IMR-90 (cell line): ENCODE measurements around the gene ZNF532. TPM values are rescaled to one million over a fixed set of nuclear protein-coding genes. Genes with fewer than 3 reads are reported as not detected.

Source experiments
- ATAC-seq: fragments of 200-7000 bp; cut with Tn5 transposase; 2 replicates; pipeline ENCODE4 v1.9.1; 2020; ENCODE audit warnings: low read depth, mild to moderate bottlenecking, moderate library complexity
- BruUV-seq: library from RNA; stranded (reverse); fragments of 400-500 nt; replicated peaks from 2 replicates; lab custom pipeline; 2021; lab: Mats Ljungman, UMichigan
- CTCF ChIA-PET: fragments of 300-600 bp; formaldehyde crosslinking; extraction: SDS; loops from one replicate; lab custom pipeline; 2021; ENCODE audit warnings: antibody characterized with exemption; lab: Yijun Ruan, JAX
- POLR2A ChIA-PET: fragments of 300-600 bp; sonication (Branson Sonifier 250); formaldehyde crosslinking; loops from one replicate; lab custom pipeline; 2022; ENCODE audit warnings: antibody characterized with exemption; ENCODE audit not compliant: unreplicated experiment; lab: Charles Lee
- DNase-seq: peaks from one replicate; pipeline ENCODE4 v3.0.0; 2013
- H2AFZ ChIP-seq: replicated peaks from 2 replicates; pipeline ENCODE3; 2013; ENCODE audit warnings: low read length, mild to moderate bottlenecking; ENCODE audit not compliant: poor library complexity
- H2AK5ac ChIP-seq: 2 replicates; pipeline ENCODE4 v1.6.1; 2013; ENCODE audit warnings: low read depth, low read length, inconsistent platforms
- H2AK9ac ChIP-seq: replicated peaks from 2 replicates; pipeline ENCODE3; 2013; ENCODE audit warnings: mild to moderate bottlenecking, low read depth, low read length, moderate library complexity; ENCODE audit not compliant: poor library complexity
- H2BK120ac ChIP-seq: 2 replicates; pipeline ENCODE4 v1.6.1; 2013; ENCODE audit warnings: low read depth, low read length, inconsistent platforms
- H2BK15ac ChIP-seq: 3 replicates; pipeline ENCODE4 v1.6.1; 2013; ENCODE audit warnings: low read depth, low read length, inconsistent platforms
- H2BK20ac ChIP-seq: 2 replicates; pipeline ENCODE4 v1.6.1; 2013; ENCODE audit warnings: low read depth, mild to moderate bottlenecking, inconsistent platforms, low read length, moderate library complexity
- H2BK5ac ChIP-seq: 2 replicates; pipeline ENCODE4 v1.6.1; 2013; ENCODE audit warnings: mild to moderate bottlenecking, low read depth, low read length, inconsistent platforms; ENCODE audit not compliant: poor library complexity, severe bottlenecking
- H3K14ac ChIP-seq: replicated peaks from 2 replicates; pipeline ENCODE4 v1.6.1; 2013; ENCODE audit warnings: low read depth, low read length, inconsistent platforms
- H3K18ac ChIP-seq: 2 replicates; pipeline ENCODE4 v1.6.1; 2013; ENCODE audit warnings: low read depth, low read length, control low read depth
- H3K23ac ChIP-seq: 2 replicates; pipeline ENCODE4 v1.6.1; 2013; ENCODE audit warnings: low read depth, low read length, inconsistent platforms
- H3K27ac ChIP-seq: 2 replicates; pipeline ENCODE4 v1.5.1; 2013; ENCODE audit warnings: mild to moderate bottlenecking, control low read depth, low read length; ENCODE audit not compliant: insufficient read depth
- H3K27me3 ChIP-seq: 2 replicates; pipeline ENCODE4 v1.6.1; 2013; ENCODE audit warnings: low read length; ENCODE audit not compliant: control insufficient read depth, insufficient read depth
- H3K36me3 ChIP-seq: 2 replicates; pipeline ENCODE4 v1.6.1; 2013; ENCODE audit warnings: low read length, mixed read lengths; ENCODE audit not compliant: control insufficient read depth, insufficient read depth
- H3K4ac ChIP-seq: 2 replicates; pipeline ENCODE4 v1.6.1; 2013; ENCODE audit warnings: low read depth, low read length, inconsistent platforms
- H3K4me1 ChIP-seq: 2 replicates; pipeline ENCODE4 v1.6.1; 2013; ENCODE audit warnings: low read length, mixed read lengths; ENCODE audit not compliant: control insufficient read depth, insufficient read depth
- H3K4me2 ChIP-seq: 2 replicates; pipeline ENCODE4 v1.6.1; 2013; ENCODE audit warnings: low read depth, mild to moderate bottlenecking, control low read depth, low read length, moderate library complexity
- H3K4me3 ChIP-seq: 2 replicates; pipeline ENCODE4 v1.5.1; 2013; ENCODE audit warnings: low read depth, mild to moderate bottlenecking, control low read depth, low read length, moderate library complexity; ENCODE audit not compliant: insufficient read depth
- H3K56ac ChIP-seq: 2 replicates; pipeline ENCODE4 v1.6.1; 2013; ENCODE audit warnings: low read length, inconsistent platforms; ENCODE audit not compliant: insufficient read depth; ENCODE audit errors: extremely low read depth
- H3K79me1 ChIP-seq, 2 experiments: 2 replicates each; pipeline ENCODE4 v1.6.1; 2013; ENCODE audit warnings: low read length in 2 of 2, inconsistent platforms in 1 of 2, low read depth in 1 of 2
- H3K9ac ChIP-seq: 2 replicates; pipeline ENCODE4 v1.6.1; 2013; ENCODE audit warnings: low read depth, low read length, control low read depth
- H3K9me1 ChIP-seq: 2 replicates; pipeline ENCODE4 v1.6.1; 2013; ENCODE audit warnings: low read length, inconsistent platforms; ENCODE audit not compliant: insufficient read depth
- H3K9me3 ChIP-seq: 2 replicates; pipeline ENCODE4 v1.6.1; 2013; ENCODE audit warnings: low read length; ENCODE audit not compliant: control insufficient read depth, insufficient read depth
- H4K20me1 ChIP-seq: 2 replicates; pipeline ENCODE4 v1.6.1; 2013; ENCODE audit warnings: low read length, inconsistent platforms; ENCODE audit not compliant: insufficient read depth
- H4K5ac ChIP-seq: 2 replicates; pipeline ENCODE4 v1.6.1; 2013; ENCODE audit warnings: mild to moderate bottlenecking, low read depth, low read length, control low read depth
- H4K8ac ChIP-seq, 2 experiments: 2 replicates each; pipeline ENCODE4 v1.6.1; 2013; ENCODE audit warnings: low read depth in 2 of 2, low read length in 2 of 2, control low read depth in 1 of 2, inconsistent platforms in 1 of 2
- H4K91ac ChIP-seq: 2 replicates; pipeline ENCODE4 v1.6.1; 2013; ENCODE audit warnings: low read depth, low read length, inconsistent platforms; ENCODE audit not compliant: insufficient read depth
- BHLHE40 ChIP-seq: fragments of 150-350 bp; IDR thresholded peaks from 2 replicates; pipeline ENCODE4 v1.6.1; 2016; ENCODE audit warnings: mild to moderate bottlenecking, low read depth, low read length
- CEBPB ChIP-seq: IDR thresholded peaks from 2 replicates; pipeline ENCODE4 v1.6.1; 2012; ENCODE audit warnings: low read depth, low read length, improper control_type of control experiment
- CHD1 ChIP-seq: IDR thresholded peaks from 2 replicates; pipeline ENCODE4 v1.6.1; 2012; ENCODE audit warnings: low read depth, low read length, improper control_type of control experiment
- CTCF ChIP-seq: conservative IDR thresholded peaks from 2 replicates; pipeline ENCODE4 v1.5.1; 2012; ENCODE audit warnings: mild to moderate bottlenecking, low read depth, low read length, improper control_type of control experiment
- ELK1 ChIP-seq: fragments of 150-350 bp; IDR thresholded peaks from 2 replicates; pipeline ENCODE4 v1.6.1; 2016; ENCODE audit warnings: low read depth, mild to moderate bottlenecking, low read length, moderate library complexity, borderline replicate concordance
- FOS ChIP-seq: fragments of 150-350 bp; IDR thresholded peaks from 2 replicates; pipeline ENCODE4 v1.6.1; 2016; ENCODE audit warnings: low read depth, low read length
- MAFK ChIP-seq: IDR thresholded peaks from 2 replicates; pipeline ENCODE4 v1.6.1; 2012; ENCODE audit warnings: low read depth, low read length, improper control_type of control experiment
- MAZ ChIP-seq: IDR thresholded peaks from 2 replicates; pipeline ENCODE4 v1.6.1; 2012; ENCODE audit warnings: low read depth, mild to moderate bottlenecking, low read length, improper control_type of control experiment, moderate library complexity, borderline replicate concordance
- NFE2L2 ChIP-seq: fragments of 150-350 bp; IDR thresholded peaks from 2 replicates; pipeline ENCODE4 v1.6.1; 2016; ENCODE audit warnings: low read depth, mild to moderate bottlenecking, low read length
- POLR2A ChIP-seq: IDR thresholded peaks from 2 replicates; pipeline ENCODE4 v1.6.1; 2012; ENCODE audit warnings: mild to moderate bottlenecking, low read depth, low read length
- RAD21 ChIP-seq: IDR thresholded peaks from 2 replicates; pipeline ENCODE4 v1.6.1; 2012; ENCODE audit warnings: low read length, improper control_type of control experiment
- RCOR1 ChIP-seq: IDR thresholded peaks from 2 replicates; pipeline ENCODE4 v1.6.1; 2012; ENCODE audit warnings: mild to moderate bottlenecking, low read length, improper control_type of control experiment; ENCODE audit not compliant: insufficient replicate concordance
- RFX5 ChIP-seq: IDR thresholded peaks from 2 replicates; pipeline ENCODE4 v1.8.0; 2012; ENCODE audit warnings: low read depth, mild to moderate bottlenecking, low read length, moderate library complexity
- SMC3 ChIP-seq: fragments of 150-350 bp; IDR thresholded peaks from 2 replicates; pipeline ENCODE4 v1.6.1; 2016; ENCODE audit warnings: low read depth, mild to moderate bottlenecking, antibody characterized with exemption, low read length, moderate library complexity
- USF2 ChIP-seq: fragments of 150-350 bp; IDR thresholded peaks from 2 replicates; pipeline ENCODE4 v1.6.1; 2017; ENCODE audit warnings: mild to moderate bottlenecking, antibody characterized with exemption, low read length, low read depth
- WGBS, 2 experiments: methylation state at CpG; one replicate each; pipeline versions ENCODE4 v1.1.5 to v1.1.7; 2013; ENCODE audit warnings: missing lambda C conversion rate in 2 of 2; ENCODE audit not compliant: insufficient read length in 1 of 2; ENCODE audit errors: extremely low coverage in 2 of 2; 5-methylcytosine and 5-hydroxymethylcytosine counted together
- dilution Hi-C: fragments of 300-500 bp; cut with HindIII; formaldehyde crosslinking; loops from one replicate; pipeline ENCODE4 v1.14.3; 2018; ENCODE audit warnings: low sequenced_read_pairs; ENCODE audit not compliant: unreplicated experiment
- in situ Hi-C: fragments of 300-500 bp; cut with MboI; formaldehyde crosslinking; loops from 3 replicates; pipeline ENCODE4 v1.14.3; 2019; ENCODE audit warnings: low sequenced_read_pairs, inconsistent platforms, mixed read lengths
- intact Hi-C: fragments of 100-400 bp; cut with micrococcal nuclease; formaldehyde crosslinking; loops from 2 replicates; pipeline ENCODE4 v1.10.0; 2022
- polyA plus RNA-seq, 3 experiments: library from polyadenylated mRNA; depleted of rRNA; stranded (reverse); fragments of >200 nt; gene quantifications; 2 replicates each; pipeline ENCODE4 v1.2.3, GENCODE V29; 2012; ENCODE audit warnings: low replicate concordance in 1 of 3
- total RNA-seq: library from RNA; depleted of rRNA; stranded (reverse); fragments of >200 nt; gene quantifications from 2 replicates; pipeline ENCODE4 v1.2.3, GENCODE V29; 2012

The ZNF532 gene
- total and polyA plus RNA-seq, 2 of the 4 experiments (the other 2 are of a cell fraction), result 29.9 to 45.8 TPM

GRCh38 chr18:58911766-58912165 lies 47.1 kb downstream of the ZNF532 start:
- H2BK5ac ChIP-seq, result peak overlapping the region; percentile 5
- DNase-seq (peak; percentile 34), ATAC-seq (peak; percentile 31; the same call in 1 of the 2 replicates)
- peak overlapping the region; percentile 18; the same call in 1 of the 2 replicates for H3K4ac ChIP-seq
- BruUV-seq, result no TSS peak
- H2AK9ac ChIP-seq, result peak overlapping the region; percentile 20
- H4K20me1 ChIP-seq, result peaks cover 4% of the 10 kb centered on the region; the same call in 1 of the 2 replicates
- peaks cover 4% of the 10 kb centered on the region for H3K36me3 ChIP-seq
- peaks cover 30% of the 10 kb centered on the region for H3K9me1 ChIP-seq
- TF ChIP-seq NFE2L2 (no peak), RCOR1 (no peak), MAZ (no peak), RAD21 (no peak), MAFK (no peak), USF2 (no peak), ELK1 (no peak), BHLHE40 (no peak), CEBPB (no peak), RFX5 (no peak), POLR2A (no peak), FOS (no peak), CHD1 (no peak), SMC3 (no peak), CTCF (no peak)
- H4K5ac ChIP-seq, result no peak overlapping the region; the same call in 1 of the 2 replicates
- WGBS, 2 experiments, result 40% methylated on average over 3 of the region's 8 CpGs; no CpG with 5 or more reads in 1 of the 2 experiments
- intact Hi-C loops, result no loop called here
- CTCF ChIA-PET, result interaction anchor here (0.9 kb wide), 1 partner anchor 16 kb away, joined by 3 read pairs; no protein-coding TSS in a partner anchor
- peaks cover 16% of the 10 kb centered on the region for H3K4me1 ChIP-seq
- POLR2A ChIA-PET, result no interaction called here
- peak overlapping the region; percentile 25; the same call in 1 of the 2 replicates for H3K18ac ChIP-seq
- H3K56ac ChIP-seq, result no peak overlapping the region
- H2AK5ac ChIP-seq, result peak overlapping the region; percentile 11; the same call in 1 of the 2 replicates
- peak overlapping the region; percentile 43; the same call in 1 of the 2 replicates for H3K4me2 ChIP-seq
- no peak overlapping the region for H2AFZ ChIP-seq
- peak overlapping the region; percentile 42 for H3K14ac ChIP-seq
- H3K79me1 ChIP-seq, result peaks cover 53 to 82% of the 10 kb centered on the region in 2 experiments
- H3K27me3 ChIP-seq, result no peaks in the 10 kb centered on the region
- H2BK120ac ChIP-seq, result no peak overlapping the region
- no peak overlapping the region for H3K4me3 ChIP-seq
- no peak overlapping the region for H2BK20ac ChIP-seq
- in situ Hi-C loops, result no loop called here
- H3K9ac ChIP-seq, result peak overlapping the region; percentile 25; the same call in 1 of the 2 replicates
- H3K9me3 ChIP-seq, result no peaks in the 10 kb centered on the region
- peak overlapping the region; percentile 18; the same call in 1 of the 2 replicates for H3K27ac ChIP-seq
- peak overlapping the region; percentile 1; the same call in 1 of the 3 replicates for H2BK15ac ChIP-seq
- H4K8ac ChIP-seq, result peak overlapping the region in 1 of 2 experiments; percentile 50; a peak in 2 of 4 replicates
- H3K23ac ChIP-seq, result no peak overlapping the region
- H4K91ac ChIP-seq, result no peak overlapping the region
- dilution Hi-C loops, result no loop called here
